Glutamatergic neuron (in vitro differentiated cells): ENCODE data around the gene NF1. TPM values are rescaled to one million over a fixed set of nuclear protein-coding genes. Genes with fewer than 3 reads are reported as not detected.

Experiments
- DNase-seq: peaks from one replicate; pipeline ENCODE4 v3.0.0; 2022
- H3K27ac Mint-ChIP-seq: one replicate; pipeline ENCODE4 v1.8.0; 2020; ENCODE audit warnings: mild to moderate bottlenecking, mixed read lengths, inconsistent platforms; ENCODE audit not compliant: unreplicated experiment
- H3K27me3 Mint-ChIP-seq: one replicate; pipeline ENCODE4 v1.8.0; 2020; ENCODE audit warnings: mild to moderate bottlenecking, moderate library complexity, mixed read lengths, inconsistent platforms; ENCODE audit not compliant: unreplicated experiment
- H3K36me3 Mint-ChIP-seq: one replicate; pipeline ENCODE4 v1.8.0; 2020; ENCODE audit warnings: mild to moderate bottlenecking, mixed read lengths, inconsistent platforms; ENCODE audit not compliant: unreplicated experiment
- H3K4me1 Mint-ChIP-seq: one replicate; pipeline ENCODE4 v1.8.0; 2020; ENCODE audit warnings: mild to moderate bottlenecking, low read depth, mixed read lengths, inconsistent platforms; ENCODE audit not compliant: unreplicated experiment
- H3K4me3 Mint-ChIP-seq: one replicate; pipeline ENCODE4 v1.8.0; 2020; ENCODE audit warnings: mild to moderate bottlenecking, mixed read lengths, inconsistent platforms; ENCODE audit not compliant: unreplicated experiment
- H3K9me3 Mint-ChIP-seq: one replicate; pipeline ENCODE4 v1.8.0; 2020; ENCODE audit warnings: mild to moderate bottlenecking, moderate library complexity, mixed read lengths, inconsistent platforms; ENCODE audit not compliant: unreplicated experiment
- CTCF ChIP-seq: fragments of 200-600 bp; sonication (generic); IDR thresholded peaks from one replicate; pipeline ENCODE4 v1.5.0; 2021; ENCODE audit not compliant: partially characterized antibody, unreplicated experiment
- total RNA-seq: library from RNA; stranded (reverse); fragmentation: NEBNext Ultra II Directional; extraction: Animal tissue kit (Norgen Biotek cat#: 25700); gene quantifications from one replicate; pipeline ENCODE4 v1.2.1, GENCODE V29; 2021; ENCODE audit not compliant: unreplicated experiment

The NF1 gene
- total RNA-seq, 1 donor from 2014 or later = 87.6 TPM

GRCh38 chr17:31320241-31320640 lies 225.5 kb downstream of the NF1 start:
- Mint-ChIP-seq H3K27me3 (no peaks in the 10 kb centered on the region), H3K27ac (no peak overlapping the region), H3K9me3 (peaks cover 1% of the 10 kb centered on the region), H3K4me3 (no peak overlapping the region), H3K4me1 (peaks cover 6% of the 10 kb centered on the region), H3K36me3 (no peaks in the 10 kb centered on the region)
- TF ChIP-seq CTCF = no peak
- no peak for DNase-seq

GRCh38 chr17:31320791-31321190 lies 226.0 kb downstream of the NF1 start:
- H3K27me3 Mint-ChIP-seq = no peaks in the 10 kb centered on the region
- H3K9me3 Mint-ChIP-seq = peaks cover 1% of the 10 kb centered on the region
- no peak overlapping the region for H3K27ac Mint-ChIP-seq
- DNase-seq = no peak
- H3K4me3 Mint-ChIP-seq = no peak overlapping the region
- no peak for TF ChIP-seq CTCF
- H3K36me3 Mint-ChIP-seq = no peaks in the 10 kb centered on the region
- H3K4me1 Mint-ChIP-seq = peaks cover 6% of the 10 kb centered on the region

GRCh38 chr17:31321481-31321880 lies 226.7 kb downstream of the NF1 start, which contains the start of gene EVI2A:
EVI2A (minus strand) TSS chr17:31321622; CDS start chr17:31319013, 2,609 bp downstream.
- H3K36me3 Mint-ChIP-seq = no peaks in the 10 kb centered on the region
- no peak for TF ChIP-seq CTCF
- H3K9me3 Mint-ChIP-seq = peaks cover 1% of the 10 kb centered on the region
- DNase-seq = no peak
- H3K4me1 Mint-ChIP-seq = peaks cover 6% of the 10 kb centered on the region
- no peaks in the 10 kb centered on the region for H3K27me3 Mint-ChIP-seq
- no peak within 1 kb of the TSS for H3K4me3 Mint-ChIP-seq
- H3K27ac Mint-ChIP-seq = no peak within 1 kb of the TSS

- no peak for DNase-seq
- Mint-ChIP-seq H3K4me3 (no peak overlapping the region), H3K27ac (no peak overlapping the region), H3K36me3 (no peaks in the 10 kb centered on the region), H3K9me3 (peaks cover 1% of the 10 kb centered on the region), H3K4me1 (peaks cover 6% of the 10 kb centered on the region), H3K27me3 (no peaks in the 10 kb centered on the region)
- TF ChIP-seq CTCF = no peak
Measured at GRCh38 chr17:31321966-31322365, 227.2 kb downstream of the NF1 start.

- peaks cover 1% of the 10 kb centered on the region for H3K9me3 Mint-ChIP-seq
- H3K4me3 Mint-ChIP-seq = no peak overlapping the region
- H3K27me3 Mint-ChIP-seq = no peaks in the 10 kb centered on the region
- H3K27ac Mint-ChIP-seq = no peak overlapping the region
- DNase-seq = no peak
- no peak for TF ChIP-seq CTCF
- peaks cover 2% of the 10 kb centered on the region for H3K4me1 Mint-ChIP-seq
- peaks cover 5% of the 10 kb centered on the region for H3K36me3 Mint-ChIP-seq
Measured at GRCh38 chr17:31323551-31323950, 228.8 kb downstream of the NF1 start.
